Glomerular visceral epithelial cell (primary cell): Measurements from ENCODE around the gene BRD8.

Source experiments
- DNase-seq: peaks from one replicate; pipeline ENCODE4 v3.0.0-alpha.2; 2016; ENCODE audit errors: extremely low spot score

BRD8 gene

GRCh38 chr5:138102454-138103318 is 75.7 kb downstream of the BRD8 start:
- no peak for DNase-seq

- no peak for DNase-seq
Observed at GRCh38 chr5:138096997-138097828, 81.2 kb downstream of the BRD8 start.

GRCh38 chr5:138096363-138096762 is 82.1 kb downstream of the BRD8 start:
- DNase-seq: no peak

GRCh38 chr5:138095100-138095907 is 83.1 kb downstream of the BRD8 start:
- no peak for DNase-seq

GRCh38 chr5:138093036-138093435 is 85.4 kb downstream of the BRD8 start:
- no peak for DNase-seq

- DNase-seq: no peak
Observed at GRCh38 chr5:138092301-138092700, 86.1 kb downstream of the BRD8 start.

- no peak for DNase-seq
Observed at GRCh38 chr5:138091685-138092084, 86.7 kb downstream of the BRD8 start.
